D721Med (cell line): ENCODE measurements around the gene LAMB3.

Experiments
- DNase-seq: peaks from one replicate; pipeline ENCODE4 v3.0.0; 2011; ENCODE audit warnings: low spot score; ENCODE audit not compliant: insufficient read length
- FAIRE-seq: peaks from 2 replicates; lab custom pipeline; 2011; peaks lifted over from hg19 to GRCh38; lab: Jason Lieb, UNC
- TF ChIP-seq, protein P1 (sequence below): IDR thresholded peaks from 2 replicates; pipeline ENCODE4 v1.5.1; 2012; ENCODE audit warnings: mild to moderate bottlenecking, control low read depth; ENCODE audit not compliant: insufficient read depth; ENCODE audit errors: missing control alignments

The LAMB3 gene

DNA sequence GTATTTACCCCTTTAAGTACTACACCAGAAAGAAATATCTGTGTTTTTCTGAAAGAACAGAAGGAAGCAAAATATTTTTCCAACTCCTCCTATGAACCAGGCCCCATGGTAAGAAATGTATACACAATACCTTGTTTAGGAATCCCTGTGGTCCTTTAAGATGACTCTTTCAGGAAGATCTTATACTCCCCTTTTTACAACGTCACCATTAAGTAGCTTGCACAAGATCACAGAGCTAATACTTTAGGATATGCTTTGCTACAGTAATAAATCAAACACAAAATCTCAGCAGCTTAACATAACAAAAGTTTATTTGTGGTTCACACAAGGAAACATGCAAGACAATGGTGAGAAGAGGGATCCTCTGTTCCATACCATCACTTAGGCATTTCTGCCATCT, 8.8 kb upstream of the LAMB3 start:
- TF ChIP-seq, protein P1, sequence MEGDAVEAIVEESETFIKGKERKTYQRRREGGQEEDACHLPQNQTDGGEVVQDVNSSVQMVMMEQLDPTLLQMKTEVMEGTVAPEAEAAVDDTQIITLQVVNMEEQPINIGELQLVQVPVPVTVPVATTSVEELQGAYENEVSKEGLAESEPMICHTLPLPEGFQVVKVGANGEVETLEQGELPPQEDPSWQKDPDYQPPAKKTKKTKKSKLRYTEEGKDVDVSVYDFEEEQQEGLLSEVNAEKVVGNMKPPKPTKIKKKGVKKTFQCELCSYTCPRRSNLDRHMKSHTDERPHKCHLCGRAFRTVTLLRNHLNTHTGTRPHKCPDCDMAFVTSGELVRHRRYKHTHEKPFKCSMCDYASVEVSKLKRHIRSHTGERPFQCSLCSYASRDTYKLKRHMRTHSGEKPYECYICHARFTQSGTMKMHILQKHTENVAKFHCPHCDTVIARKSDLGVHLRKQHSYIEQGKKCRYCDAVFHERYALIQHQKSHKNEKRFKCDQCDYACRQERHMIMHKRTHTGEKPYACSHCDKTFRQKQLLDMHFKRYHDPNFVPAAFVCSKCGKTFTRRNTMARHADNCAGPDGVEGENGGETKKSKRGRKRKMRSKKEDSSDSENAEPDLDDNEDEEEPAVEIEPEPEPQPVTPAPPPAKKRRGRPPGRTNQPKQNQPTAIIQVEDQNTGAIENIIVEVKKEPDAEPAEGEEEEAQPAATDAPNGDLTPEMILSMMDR, result no peak
- DNase-seq, result no peak
- FAIRE-seq, result no peak

DNA sequence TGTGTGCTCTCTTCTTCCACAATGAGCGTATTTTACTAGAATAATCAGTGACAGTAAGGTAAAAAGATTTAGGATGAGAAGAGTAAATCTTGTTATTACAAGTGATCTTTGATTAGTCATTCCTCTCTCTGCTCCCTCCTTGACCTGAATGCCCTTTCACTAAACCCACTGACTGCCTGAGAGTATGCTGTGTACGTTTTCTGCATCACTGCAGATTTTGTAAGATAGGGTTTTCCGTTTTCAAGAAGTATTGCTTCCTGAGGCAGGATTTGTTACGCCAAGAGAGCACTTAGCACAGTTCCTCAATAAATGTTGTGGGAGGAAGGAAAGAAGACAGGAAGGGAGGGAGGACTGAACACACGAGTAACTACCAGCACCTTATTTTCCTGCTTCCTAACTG, 7.7 kb upstream of the LAMB3 start:
- DNase-seq, result no peak

GRCh38 chr1:209657918-209658317, 5.7 kb upstream of the LAMB3 start:
- FAIRE-seq (no peak), DNase-seq (no peak)
- TF ChIP-seq, protein P1, result no peak

More for the DNA sequence above, 7.7 kb upstream of the LAMB3 start:
- no peak for FAIRE-seq
- TF ChIP-seq, protein P1, result no peak

GRCh38 chr1:209657140-209657879, 5.1 kb upstream of the LAMB3 start:
- DNase-seq (no peak), FAIRE-seq (no peak)
- TF ChIP-seq, protein P1, result no peak

DNA sequence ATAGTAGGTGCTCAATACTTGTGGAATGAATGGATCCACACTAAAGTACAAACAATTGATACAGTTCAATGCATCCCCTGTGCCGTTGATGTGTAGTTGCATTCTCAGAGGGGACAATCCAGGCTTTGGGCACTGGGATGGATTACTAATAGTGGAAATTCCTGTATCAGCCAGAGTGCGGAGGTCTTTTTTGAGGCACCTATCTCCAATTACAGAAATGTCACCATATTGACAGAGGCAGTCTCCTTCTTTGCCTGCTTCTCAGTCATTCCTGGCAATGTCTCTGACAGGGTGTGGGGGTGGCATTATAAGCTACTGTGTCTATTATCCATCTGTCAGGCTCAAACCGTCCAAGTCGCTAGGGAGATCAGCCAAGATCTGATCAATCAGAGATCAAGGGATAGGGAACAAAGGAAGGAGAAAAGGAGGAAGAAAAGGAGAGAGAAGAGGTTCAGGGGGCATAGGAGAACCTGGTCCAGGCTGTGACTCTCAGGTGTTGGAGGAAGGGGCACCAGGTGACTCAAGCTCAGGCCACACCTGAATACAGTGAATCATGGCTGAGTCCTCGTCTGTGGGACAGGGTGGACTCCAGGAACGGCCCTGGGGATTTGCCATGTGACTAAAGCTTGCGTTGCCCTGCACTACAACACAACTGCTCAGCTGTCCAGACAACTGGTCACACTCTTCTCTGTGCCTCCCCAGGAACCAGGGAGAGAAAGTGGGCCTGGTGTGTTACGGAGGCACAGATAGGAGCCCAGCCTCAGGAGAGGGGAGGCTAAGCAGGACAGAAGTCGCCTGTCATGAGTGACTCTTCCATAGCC, 3.4 kb upstream of the LAMB3 start:
- FAIRE-seq, result no peak
- TF ChIP-seq, protein P1, result no peak
- no peak for DNase-seq

- DNase-seq (no peak), FAIRE-seq (no peak)
- TF ChIP-seq, protein P1, result no peak
Measured at GRCh38 chr1:209653915-209654351, 1.7 kb upstream of the LAMB3 start.

DNA sequence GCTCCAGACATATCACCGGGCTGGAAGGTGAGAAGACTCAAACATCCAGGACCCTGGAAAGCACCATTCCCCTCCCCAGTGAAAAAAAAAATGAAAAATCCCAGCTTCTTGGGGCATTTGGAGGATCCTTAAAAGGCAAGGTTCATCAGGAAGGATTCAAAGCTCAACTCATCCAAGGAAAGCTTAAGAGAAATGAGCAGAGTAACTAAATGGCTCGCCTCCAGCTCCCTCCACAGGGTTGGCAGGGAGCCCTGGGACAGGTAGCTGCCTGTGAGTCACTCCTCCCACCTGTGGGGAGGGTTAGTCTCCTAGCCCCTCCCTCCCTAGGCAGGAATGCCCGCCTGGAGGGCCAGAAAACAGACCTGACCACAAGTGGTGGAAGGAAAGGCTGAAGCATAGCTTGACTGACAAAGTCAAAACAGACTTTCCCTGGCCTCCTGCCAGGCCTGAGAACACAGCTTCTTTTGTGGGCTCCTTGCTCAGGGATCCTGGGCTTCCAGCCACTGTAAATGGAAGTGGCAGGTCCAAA, 712 bp upstream of the LAMB3 start:
- no peak for FAIRE-seq
- TF ChIP-seq, protein P1, result no peak
- no peak for DNase-seq
